Testis (tissue), 3 donors: ENCODE measurements around the gene CKLF. TPM values are rescaled to one million over a fixed set of nuclear protein-coding genes. Genes with fewer than 3 reads are reported as not detected.

Experiments
- DNase-seq: peaks from one replicate; pipeline ENCODE4 v3.0.0-alpha.2; 2019
- H3K27ac ChIP-seq, 2 donors: fragments of 200-600 bp; sonication (generic); one replicate each; pipeline ENCODE4 v1.5.1; 2019
- H3K27me3 ChIP-seq: fragments of 200-600 bp; sonication (generic); one replicate; pipeline ENCODE4 v1.5.1; 2019
- H3K36me3 ChIP-seq: fragments of 200-600 bp; sonication (generic); one replicate; pipeline ENCODE4 v1.5.1; 2017; ENCODE audit warnings: low read depth; ENCODE audit errors: missing control alignments
- H3K4me1 ChIP-seq: fragments of 200-600 bp; sonication (generic); one replicate; pipeline ENCODE4 v1.5.1; 2019
- H3K4me3 ChIP-seq, 2 donors: fragments of 200-600 bp; sonication (generic); one replicate each; pipeline ENCODE4 v1.5.1; 2017 to 2019
- H3K9me3 ChIP-seq: fragments of 200-600 bp; sonication (generic); one replicate; pipeline ENCODE4 v1.5.1; 2017
- POLR2A ChIP-seq: fragments of 450-650 bp; IDR thresholded peaks from one replicate; pipeline ENCODE4 v1.6.1; 2017; ENCODE audit warnings: antibody characterized with exemption, mild to moderate bottlenecking, moderate library complexity
- WGBS, 2 donors: methylation state at CpG; one replicate each; pipeline ENCODE4 v1.1.5; 2018; 5-methylcytosine and 5-hydroxymethylcytosine counted together
- intact Hi-C: fragments of 100-400 bp; cut with DNase I; formaldehyde crosslinking; loops from one replicate; pipeline ENCODE4 v1.15.1; 2023; ENCODE audit warnings: low total_unique reads
- polyA plus RNA-seq: library from polyadenylated mRNA; stranded (reverse); fragments of 350-450 nt; fragmentation: Illumina TruSeq; extraction: RNeasy Lipid Tissue Mini Kit (QIAGEN cat#74804); gene quantifications from one replicate; pipeline ENCODE4 v1.2.3, GENCODE V29; 2014; ENCODE audit warnings: low read depth, low replicate concordance; ENCODE audit not compliant: insufficient read depth
- total RNA-seq, 2 donors: library from RNA; depleted of rRNA; stranded (reverse); fragments of >200 nt; gene quantifications; one replicate each; pipeline ENCODE4 v1.2.3, GENCODE V29; 2016
- TF ChIP-seq, protein P1 (sequence below), 3 experiments: fragments of 450-650 bp in 2 of 3; fragments of 200-600 bp in 1 of 3; sonication (generic) in 1 of 3; IDR thresholded peaks; one replicate each; pipeline ENCODE4 v1.5.1; 2016 to 2019; ENCODE audit warnings: antibody characterized with exemption in 3 of 3, mild to moderate bottlenecking in 2 of 3, moderate library complexity in 1 of 3

Gene CKLF
- total and polyA plus RNA-seq, 3 donors from 2014 or later = 49.5 to 128 (median 71.5) TPM

DNA sequence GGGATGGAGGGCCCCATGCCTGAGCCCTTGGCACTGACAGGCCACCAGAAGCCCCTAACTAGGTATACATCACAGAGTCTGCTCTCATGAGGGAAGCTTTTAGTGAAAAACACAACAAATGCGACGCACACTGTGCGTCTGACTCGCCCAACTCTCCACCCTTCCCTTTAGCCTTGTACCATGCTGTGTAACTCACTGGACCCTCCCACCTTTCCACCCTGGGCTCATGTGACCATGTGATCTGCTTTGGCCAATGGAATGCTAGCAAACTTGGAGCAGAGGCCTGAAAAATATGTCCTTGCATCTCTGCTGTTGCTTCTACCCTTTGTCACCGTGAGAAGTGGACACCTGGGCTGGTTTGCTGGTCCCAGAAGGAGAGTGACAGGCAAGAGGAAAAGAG lies 24.1 kb upstream of the CKLF start:
- intact Hi-C loops = no loop called here
- no peaks in the 10 kb centered on the region for H3K9me3 ChIP-seq
- H3K36me3 ChIP-seq = no peaks in the 10 kb centered on the region
- no peak for DNase-seq
- peaks cover 8% of the 10 kb centered on the region for H3K4me1 ChIP-seq
- 97 to 98% methylated on average over 5 of the region's 5 CpGs for WGBS, 2 donors
- H3K27ac ChIP-seq = no peak overlapping the region
- no peaks in the 10 kb centered on the region for H3K27me3 ChIP-seq
- TF ChIP-seq, protein P1, sequence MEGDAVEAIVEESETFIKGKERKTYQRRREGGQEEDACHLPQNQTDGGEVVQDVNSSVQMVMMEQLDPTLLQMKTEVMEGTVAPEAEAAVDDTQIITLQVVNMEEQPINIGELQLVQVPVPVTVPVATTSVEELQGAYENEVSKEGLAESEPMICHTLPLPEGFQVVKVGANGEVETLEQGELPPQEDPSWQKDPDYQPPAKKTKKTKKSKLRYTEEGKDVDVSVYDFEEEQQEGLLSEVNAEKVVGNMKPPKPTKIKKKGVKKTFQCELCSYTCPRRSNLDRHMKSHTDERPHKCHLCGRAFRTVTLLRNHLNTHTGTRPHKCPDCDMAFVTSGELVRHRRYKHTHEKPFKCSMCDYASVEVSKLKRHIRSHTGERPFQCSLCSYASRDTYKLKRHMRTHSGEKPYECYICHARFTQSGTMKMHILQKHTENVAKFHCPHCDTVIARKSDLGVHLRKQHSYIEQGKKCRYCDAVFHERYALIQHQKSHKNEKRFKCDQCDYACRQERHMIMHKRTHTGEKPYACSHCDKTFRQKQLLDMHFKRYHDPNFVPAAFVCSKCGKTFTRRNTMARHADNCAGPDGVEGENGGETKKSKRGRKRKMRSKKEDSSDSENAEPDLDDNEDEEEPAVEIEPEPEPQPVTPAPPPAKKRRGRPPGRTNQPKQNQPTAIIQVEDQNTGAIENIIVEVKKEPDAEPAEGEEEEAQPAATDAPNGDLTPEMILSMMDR (IDR thresholded peaks at IDR 0.05) = no peak
- no peak for TF ChIP-seq POLR2A
- no peak overlapping the region for H3K4me3 ChIP-seq

- no peaks in the 10 kb centered on the region for H3K36me3 ChIP-seq
- DNase-seq = no peak
- TF ChIP-seq POLR2A = no peak
- TF ChIP-seq, protein P1 (IDR thresholded peaks at IDR 0.05) = no peak
- no peaks in the 10 kb centered on the region for H3K9me3 ChIP-seq
- no peak overlapping the region for H3K27ac ChIP-seq
- 82 to 95% methylated on average over 6 of the region's 6 CpGs for WGBS, 2 donors
- H3K4me3 ChIP-seq = no peak overlapping the region
- H3K27me3 ChIP-seq = no peaks in the 10 kb centered on the region
- H3K4me1 ChIP-seq = no peaks in the 10 kb centered on the region
- intact Hi-C loops = no loop called here
These were observed 22.9 kb upstream of the CKLF start for GRCh38 chr16:66529475-66529874.

- Histone ChIP-seq H3K4me1 (no peaks in the 10 kb centered on the region), H3K4me3 (no peak overlapping the region), H3K36me3 (no peaks in the 10 kb centered on the region), H3K9me3 (no peaks in the 10 kb centered on the region), H3K27me3 (no peaks in the 10 kb centered on the region), H3K27ac (no peak overlapping the region)
- intact Hi-C loops = no loop called here
- DNase-seq = no peak
- TF ChIP-seq, protein P1 (IDR thresholded peaks at IDR 0.05) = no peak
- no peak for TF ChIP-seq POLR2A
- WGBS, 2 donors = 94 to 98% methylated on average over 1 of the region's 1 CpG
These were observed 18.0 kb upstream of the CKLF start for GRCh38 chr16:66534376-66534799.

- 91 to 93% methylated on average over 4 of the region's 4 CpGs for WGBS, 2 donors
- Histone ChIP-seq H3K36me3 (no peaks in the 10 kb centered on the region), H3K9me3 (no peaks in the 10 kb centered on the region), H3K4me1 (no peaks in the 10 kb centered on the region), H3K4me3 (no peak overlapping the region), H3K27ac (no peak overlapping the region), H3K27me3 (no peaks in the 10 kb centered on the region)
- TF ChIP-seq POLR2A = no peak
- DNase-seq = no peak
- intact Hi-C loops = no loop called here
These were observed 15.9 kb upstream of the CKLF start for GRCh38 chr16:66536525-66536924.

- Histone ChIP-seq H3K4me3 (no peak overlapping the region), H3K36me3 (no peaks in the 10 kb centered on the region), H3K9me3 (no peaks in the 10 kb centered on the region), H3K27me3 (no peaks in the 10 kb centered on the region), H3K4me1 (no peaks in the 10 kb centered on the region), H3K27ac (no peak overlapping the region)
- TF ChIP-seq, protein P1 (IDR thresholded peaks at IDR 0.05) = no peak
- TF ChIP-seq POLR2A = no peak
- 92 to 100% methylated on average over 2 of the region's 2 CpGs for whole genome bisulfite sequencing, 2 donors
- DNase-seq = no peak
- intact Hi-C loops = no loop called here
These were observed 15.1 kb upstream of the CKLF start for GRCh38 chr16:66537236-66537635.
